ENCODE data around the gene DOCK6.

DNA sequence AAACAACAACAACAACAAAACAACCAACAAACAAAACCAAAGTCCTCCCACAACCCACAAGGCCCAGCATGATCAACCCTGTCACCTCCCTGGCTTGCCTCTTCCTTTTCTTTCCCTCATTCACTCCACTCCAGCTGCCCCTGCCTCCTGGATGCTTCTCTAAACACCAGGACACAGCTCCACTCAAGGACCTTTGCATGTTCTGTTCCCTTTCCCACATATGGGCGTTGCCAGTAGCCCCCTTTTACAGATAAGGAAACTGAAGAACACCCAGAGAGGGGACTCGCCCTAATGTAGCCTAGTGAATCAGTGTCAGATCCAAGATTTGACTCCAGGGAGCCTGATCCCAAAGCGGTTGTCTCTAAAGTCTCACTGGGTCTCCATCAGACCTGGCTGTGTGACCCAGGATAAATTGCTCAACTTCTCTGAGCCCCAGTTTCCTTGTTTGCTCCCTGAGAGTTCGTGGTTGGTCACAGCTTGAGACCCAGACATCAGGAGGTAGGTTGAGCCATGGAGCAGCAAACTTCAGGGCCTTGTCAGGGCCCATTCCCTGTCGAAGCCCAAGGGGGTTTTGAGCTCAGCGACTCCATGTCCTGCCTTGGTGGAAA is 3.0 kb upstream of the DOCK6 start:
- TF ChIP-seq ESRRG (CRISPR knock-in tag; IDR thresholded peaks at IDR 0.05) (no peak), CSDC2 (CRISPR knock-in tag; IDR thresholded peaks at IDR 0.05) (no peak), CSRNP3 (CRISPR knock-in tag; IDR thresholded peaks at IDR 0.05) (no peak), ZFP3 (CRISPR knock-in tag; IDR thresholded peaks at IDR 0.05) (no peak), ARNTL (CRISPR knock-in tag; IDR thresholded peaks at IDR 0.05; ENCODE audit: borderline replicate concordance, low read depth) (no peak), ZFP30 (CRISPR knock-in tag; IDR thresholded peaks at IDR 0.05) (no peak), ZC3H10 (CRISPR knock-in tag; IDR thresholded peaks at IDR 0.05) (no peak), PPARA (CRISPR knock-in tag; IDR thresholded peaks at IDR 0.05; ENCODE audit: borderline replicate concordance) (no peak)
- TF ChIP-seq, protein P1, sequence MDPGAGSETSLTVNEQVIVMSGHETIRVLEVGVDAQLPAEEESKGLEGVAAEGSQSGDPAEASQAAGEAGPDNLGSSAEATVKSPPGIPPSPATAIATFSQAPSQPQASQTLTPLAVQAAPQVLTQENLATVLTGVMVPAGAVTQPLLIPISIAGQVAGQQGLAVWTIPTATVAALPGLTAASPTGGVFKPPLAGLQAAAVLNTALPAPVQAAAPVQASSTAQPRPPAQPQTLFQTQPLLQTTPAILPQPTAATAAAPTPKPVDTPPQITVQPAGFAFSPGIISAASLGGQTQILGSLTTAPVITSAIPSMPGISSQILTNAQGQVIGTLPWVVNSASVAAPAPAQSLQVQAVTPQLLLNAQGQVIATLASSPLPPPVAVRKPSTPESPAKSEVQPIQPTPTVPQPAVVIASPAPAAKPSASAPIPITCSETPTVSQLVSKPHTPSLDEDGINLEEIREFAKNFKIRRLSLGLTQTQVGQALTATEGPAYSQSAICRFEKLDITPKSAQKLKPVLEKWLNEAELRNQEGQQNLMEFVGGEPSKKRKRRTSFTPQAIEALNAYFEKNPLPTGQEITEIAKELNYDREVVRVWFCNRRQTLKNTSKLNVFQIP (CRISPR knock-in tag; IDR thresholded peaks at IDR 0.05; ENCODE audit: borderline replicate concordance, low read depth), result no peak

All from SK-N-SH treated with all-trans-retinoic acid at 6 μM for 48 hours (cell line).